ENCODE data around the gene TESK2. TPM values are rescaled to one million over a fixed set of nuclear protein-coding genes. Genes with fewer than 3 reads are reported as not detected.
"Not testable (repeated sequence)": the region's sequence is repeated elsewhere in the genome, so short reads cannot be mapped to it uniquely, and the experiment has no call there.

The TESK2 gene
- total RNA-seq, 1 donor from 2014 or later = 8.2 TPM

DNA sequence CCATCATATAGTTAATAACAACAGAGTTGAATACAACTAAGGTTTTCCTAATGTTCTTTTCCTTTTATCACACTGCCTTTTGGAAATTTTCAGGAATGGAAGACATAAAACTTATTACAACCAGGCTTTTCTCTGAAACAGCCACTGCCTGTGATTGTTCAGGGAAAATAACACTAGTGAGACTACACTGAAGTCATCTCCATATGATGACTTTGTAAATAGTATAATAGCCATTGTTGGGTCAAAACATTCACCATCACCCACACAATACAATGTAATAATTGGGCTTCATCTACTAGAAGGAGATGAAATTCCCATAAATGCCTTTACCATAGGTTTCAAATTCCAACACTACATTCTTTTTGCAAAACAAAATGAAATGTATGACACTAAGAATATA lies 5.0 kb downstream of the TESK2 start:
- Histone ChIP-seq H3K4me3 (no peak overlapping the region), H3K27me3 (ENCODE audit: low read depth) (no peaks in the 10 kb centered on the region), H3K36me3 (no peaks in the 10 kb centered on the region), H3K27ac (no peak overlapping the region), H3K9me3 (no peaks in the 10 kb centered on the region), H3K4me1 (peaks cover 13% of the 10 kb centered on the region)
- no peak for ATAC-seq
- intact Hi-C loops (cut with DNase I) = no loop called here
- DNase-seq = no peak
- TF ChIP-seq, protein P1, sequence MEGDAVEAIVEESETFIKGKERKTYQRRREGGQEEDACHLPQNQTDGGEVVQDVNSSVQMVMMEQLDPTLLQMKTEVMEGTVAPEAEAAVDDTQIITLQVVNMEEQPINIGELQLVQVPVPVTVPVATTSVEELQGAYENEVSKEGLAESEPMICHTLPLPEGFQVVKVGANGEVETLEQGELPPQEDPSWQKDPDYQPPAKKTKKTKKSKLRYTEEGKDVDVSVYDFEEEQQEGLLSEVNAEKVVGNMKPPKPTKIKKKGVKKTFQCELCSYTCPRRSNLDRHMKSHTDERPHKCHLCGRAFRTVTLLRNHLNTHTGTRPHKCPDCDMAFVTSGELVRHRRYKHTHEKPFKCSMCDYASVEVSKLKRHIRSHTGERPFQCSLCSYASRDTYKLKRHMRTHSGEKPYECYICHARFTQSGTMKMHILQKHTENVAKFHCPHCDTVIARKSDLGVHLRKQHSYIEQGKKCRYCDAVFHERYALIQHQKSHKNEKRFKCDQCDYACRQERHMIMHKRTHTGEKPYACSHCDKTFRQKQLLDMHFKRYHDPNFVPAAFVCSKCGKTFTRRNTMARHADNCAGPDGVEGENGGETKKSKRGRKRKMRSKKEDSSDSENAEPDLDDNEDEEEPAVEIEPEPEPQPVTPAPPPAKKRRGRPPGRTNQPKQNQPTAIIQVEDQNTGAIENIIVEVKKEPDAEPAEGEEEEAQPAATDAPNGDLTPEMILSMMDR (IDR thresholded peaks at IDR 0.05) = no peak

DNA sequence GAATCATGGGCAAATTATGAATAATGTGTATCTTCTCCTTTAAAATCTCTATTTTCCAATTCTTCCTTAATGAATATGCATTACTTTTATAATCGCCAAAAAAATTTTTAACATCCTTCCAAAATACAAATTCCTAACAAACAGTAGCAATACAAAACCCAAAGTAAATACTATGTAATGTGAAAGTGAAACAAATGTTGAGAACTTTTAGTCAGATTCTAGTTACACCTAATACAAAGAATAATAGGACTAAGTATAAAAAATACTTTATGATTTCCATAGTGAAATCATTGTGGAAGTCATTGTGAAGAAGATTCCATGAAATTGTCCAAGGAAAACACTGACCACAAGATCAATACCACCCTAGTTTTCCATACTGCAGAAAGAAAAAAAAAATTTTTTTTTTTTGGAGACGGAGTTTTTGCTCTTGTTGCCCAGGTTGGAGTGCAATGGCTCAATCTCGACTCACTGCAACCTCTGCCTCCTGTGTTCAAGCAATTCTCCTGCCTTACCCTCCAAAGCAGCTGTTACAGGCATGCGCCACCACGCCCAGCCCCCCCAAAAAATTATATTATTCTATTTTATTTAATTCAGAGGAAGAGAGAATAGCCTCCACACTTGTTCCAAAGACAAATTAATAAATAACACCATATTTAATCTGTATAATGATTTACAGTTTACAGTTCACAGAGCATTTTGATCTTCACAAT lies 11.8 kb downstream of the TESK2 start:
- TF ChIP-seq, protein P1 (IDR thresholded peaks at IDR 0.05) = no peak
- Histone ChIP-seq H3K9me3 (no peaks in the 10 kb centered on the region), H3K36me3 (no peaks in the 10 kb centered on the region), H3K27me3 (ENCODE audit: low read depth) (no peaks in the 10 kb centered on the region), H3K4me3 (no peak overlapping the region), H3K4me1 (no peaks in the 10 kb centered on the region), H3K27ac (no peak overlapping the region)
- intact Hi-C loops (cut with DNase I) = no loop called here
- ATAC-seq = no peak
- DNase-seq = no peak

DNA sequence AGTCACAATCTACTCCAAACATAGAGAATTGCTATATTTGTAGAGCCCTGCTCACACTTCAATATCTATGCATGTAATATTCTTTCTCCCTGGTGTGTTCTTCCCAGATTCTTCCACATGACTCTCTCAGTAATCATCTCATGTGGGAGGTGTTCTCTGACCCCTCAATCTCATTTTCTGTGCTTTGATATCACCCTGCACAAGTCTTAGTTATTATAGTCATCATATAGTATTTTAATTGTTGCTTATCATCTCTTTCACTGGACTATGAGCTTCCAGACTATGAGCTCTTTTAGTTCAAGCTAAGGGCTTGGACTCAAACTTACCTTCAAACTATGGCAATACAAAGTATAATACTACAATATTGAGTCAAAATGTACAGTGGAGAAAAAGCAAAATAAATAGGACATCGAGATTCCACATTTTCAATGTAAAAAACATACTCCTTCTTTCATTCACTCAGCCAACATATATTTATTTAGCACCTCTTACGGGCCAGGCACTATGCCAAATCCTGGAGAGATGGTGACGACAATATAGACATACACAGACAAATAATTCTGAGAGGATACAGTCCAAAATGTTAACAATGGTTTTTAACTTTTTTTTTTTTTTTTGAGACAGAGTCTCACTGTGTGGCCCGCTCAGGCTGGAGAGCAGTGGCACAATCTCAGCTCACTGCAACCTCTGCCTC lies 12.7 kb downstream of the TESK2 start:
- ATAC-seq = no peak
- Histone ChIP-seq H3K4me3 (no peak overlapping the region), H3K27me3 (ENCODE audit: low read depth) (no peaks in the 10 kb centered on the region), H3K27ac (no peak overlapping the region), H3K36me3 (no peaks in the 10 kb centered on the region), H3K4me1 (no peaks in the 10 kb centered on the region), H3K9me3 (no peaks in the 10 kb centered on the region)
- intact Hi-C loops (cut with DNase I) = no loop called here
- no peak for DNase-seq
- TF ChIP-seq, protein P1 (IDR thresholded peaks at IDR 0.05) = no peak

DNA sequence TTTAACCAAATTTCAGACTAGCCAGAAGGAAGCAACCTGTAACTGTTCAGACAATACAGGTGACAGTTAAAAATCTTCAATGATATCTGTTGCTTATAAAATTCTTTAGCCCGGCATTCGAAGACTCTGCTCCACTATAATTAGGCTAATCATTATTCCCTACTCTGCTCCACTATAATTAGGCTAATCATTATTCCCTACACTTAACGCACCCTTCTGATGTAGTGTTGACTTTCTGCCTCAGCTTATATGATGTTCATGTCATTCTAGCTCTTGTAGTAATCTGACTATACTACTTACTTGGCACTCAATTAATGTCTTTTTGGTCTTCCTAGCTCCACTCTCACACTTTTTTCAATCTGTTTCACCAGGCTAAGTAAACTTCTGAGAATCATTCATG lies 13.3 kb downstream of the TESK2 start:
- intact Hi-C loops (cut with DNase I) = no loop called here
- Histone ChIP-seq H3K27me3 (ENCODE audit: low read depth) (no peaks in the 10 kb centered on the region), H3K36me3 (no peaks in the 10 kb centered on the region), H3K4me3 (no peak overlapping the region), H3K9me3 (no peaks in the 10 kb centered on the region), H3K27ac (no peak overlapping the region), H3K4me1 (no peaks in the 10 kb centered on the region)
- ATAC-seq (no peak), DNase-seq (no peak)
- TF ChIP-seq, protein P1 (IDR thresholded peaks at IDR 0.05) = no peak

DNA sequence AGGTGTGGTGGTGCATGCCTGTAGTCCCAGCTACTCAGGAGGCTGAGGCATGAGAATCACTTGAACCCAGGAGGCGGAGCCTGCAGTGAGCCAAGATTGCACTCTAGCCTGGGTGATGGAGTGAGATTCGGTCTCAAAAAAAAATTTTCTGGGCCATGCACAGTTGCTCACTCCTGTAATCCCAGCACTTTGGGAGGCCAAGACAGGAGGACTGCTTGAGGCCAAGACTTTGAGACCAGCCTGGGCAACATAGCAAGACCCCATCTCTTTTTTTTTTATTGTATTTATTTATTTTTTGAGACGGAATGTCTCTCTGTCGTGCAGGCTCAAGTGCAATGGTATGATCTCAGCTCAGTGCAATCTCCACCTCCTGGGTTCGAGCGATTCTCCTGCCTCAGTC lies 16.8 kb downstream of the TESK2 start:
- ATAC-seq; H3K27ac ChIP-seq; H3K9me3 ChIP-seq; H3K4me3 ChIP-seq; intact Hi-C loops (cut with DNase I); H3K27me3 ChIP-seq (ENCODE audit: low read depth); DNase-seq; H3K36me3 ChIP-seq; H3K4me1 ChIP-seq: not testable (repeated sequence)

DNA sequence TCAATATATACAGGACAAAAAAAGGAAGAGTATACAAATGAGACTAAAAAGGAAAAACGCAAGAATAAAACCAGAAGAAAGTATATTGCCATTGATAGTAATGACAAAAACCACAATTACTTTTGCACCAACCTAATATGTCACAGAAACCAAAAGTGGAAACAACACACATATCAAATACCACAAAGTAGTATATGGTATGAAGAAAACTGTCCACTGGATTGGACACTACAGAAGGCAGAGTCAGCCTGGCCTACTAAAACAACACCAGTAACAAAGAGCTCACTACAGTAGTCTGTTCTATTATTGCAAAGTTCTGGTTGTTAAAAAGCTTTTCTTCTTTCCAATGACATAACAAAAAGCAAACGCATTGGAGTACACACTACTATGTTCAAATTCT lies 17.7 kb downstream of the TESK2 start:
- DNase-seq (no peak), ATAC-seq (no peak)
- TF ChIP-seq, protein P1 (IDR thresholded peaks at IDR 0.05) = no peak
- H3K27me3 ChIP-seq (ENCODE audit: low read depth) = no peaks in the 10 kb centered on the region
- no peaks in the 10 kb centered on the region for H3K4me1 ChIP-seq
- no peak overlapping the region for H3K27ac ChIP-seq
- H3K9me3 ChIP-seq = no peaks in the 10 kb centered on the region
- intact Hi-C loops (cut with DNase I) = no loop called here
- H3K36me3 ChIP-seq = no peaks in the 10 kb centered on the region
- no peak overlapping the region for H3K4me3 ChIP-seq
